WTC11 (cell line): ENCODE measurements around the gene AP5Z1. TPM values are rescaled to one million over a fixed set of nuclear protein-coding genes. Genes with fewer than 3 reads are reported as not detected.

Experiments
- ATAC-seq: fragments of 200-7000 bp; cut with Tn5 transposase; 2 replicates; pipeline ENCODE4 v1.10.0; 2021; ENCODE audit warnings: mild to moderate bottlenecking, moderate library complexity
- CTCF ChIA-PET: fragments of 300-600 bp; sonication (Branson Sonifier 250); formaldehyde crosslinking; loops from one replicate; lab custom pipeline; 2021; ENCODE audit warnings: antibody characterized with exemption; lab: Charles Lee
- POLR2A ChIA-PET: fragments of 350-600 bp; sonication (Branson Sonifier 250); formaldehyde crosslinking; loops from one replicate; lab custom pipeline; 2021; ENCODE audit warnings: antibody characterized with exemption; lab: Charles Lee
- DNase-seq: peaks from one replicate; pipeline ENCODE4 v3.0.0; 2021; ENCODE audit warnings: low spot score
- H3K27ac Mint-ChIP-seq: 2 replicates; pipeline ENCODE4 v1.8.0; 2021; ENCODE audit warnings: mixed read lengths
- H3K27me3 Mint-ChIP-seq: 2 replicates; pipeline ENCODE4 v1.8.0; 2021; ENCODE audit warnings: low read depth, mild to moderate bottlenecking, moderate library complexity, mixed read lengths
- H3K36me3 Mint-ChIP-seq: 2 replicates; pipeline ENCODE4 v1.8.0; 2021; ENCODE audit warnings: mixed read lengths
- H3K4me1 Mint-ChIP-seq: 2 replicates; pipeline ENCODE4 v1.8.0; 2022; ENCODE audit warnings: mixed read lengths
- H3K4me3 Mint-ChIP-seq: 2 replicates; pipeline ENCODE4 v1.8.0; 2021; ENCODE audit warnings: mild to moderate bottlenecking, moderate library complexity, mixed read lengths
- H3K9me3 Mint-ChIP-seq: 2 replicates; pipeline ENCODE4 v1.8.0; 2021; ENCODE audit warnings: mixed read lengths
- ATF1 ChIP-seq: sonication (generic); formaldehyde crosslinking; IDR thresholded peaks from 2 replicates; pipeline ENCODE4 v1.8.1; 2023; ENCODE audit warnings: mild to moderate bottlenecking, moderate library complexity, missing genetic modification reagents
- CREB1 ChIP-seq: sonication (generic); formaldehyde crosslinking; IDR thresholded peaks from 2 replicates; pipeline ENCODE4 v1.8.0; 2023; ENCODE audit warnings: mild to moderate bottlenecking, missing genetic modification reagents
- ETV6 ChIP-seq: sonication (generic); formaldehyde crosslinking; IDR thresholded peaks from 2 replicates; pipeline ENCODE4 v1.8.1; 2022; ENCODE audit warnings: mild to moderate bottlenecking, missing genetic modification reagents
- GRHL2 ChIP-seq: fragments of 250-450 bp; sonication (Bioruptor Pico); IDR thresholded peaks from 2 replicates; pipeline ENCODE4 v1.8.0; 2022; ENCODE audit warnings: mild to moderate bottlenecking, moderate library complexity; ENCODE audit not compliant: insufficient replicate concordance, severe bottlenecking
- NR3C1 ChIP-seq: sonication (generic); formaldehyde crosslinking; conservative IDR thresholded peaks from 2 replicates; pipeline ENCODE4 v1.8.1; 2023; ENCODE audit warnings: low read depth, mild to moderate bottlenecking, missing genetic modification reagents
- SP1 ChIP-seq: sonication (generic); formaldehyde crosslinking; conservative IDR thresholded peaks from 2 replicates; pipeline ENCODE4 v1.8.1; 2022; ENCODE audit warnings: missing genetic modification reagents
- ZNF317 ChIP-seq: sonication (generic); formaldehyde crosslinking; IDR thresholded peaks from 2 replicates; pipeline ENCODE4 v1.8.1; 2023; ENCODE audit warnings: low read depth, mild to moderate bottlenecking, moderate library complexity, missing genetic modification reagents, borderline replicate concordance
- ZNF396 ChIP-seq: fragments of 250-450 bp; sonication (Bioruptor Pico); IDR thresholded peaks from 2 replicates; pipeline ENCODE4 v1.8.0; 2021; ENCODE audit warnings: mild to moderate bottlenecking, moderate library complexity, borderline replicate concordance
- total RNA-seq: library from RNA; stranded (reverse); gene quantifications from 3 replicates; pipeline ENCODE4 v1.2.3, GENCODE V29; 2021
- TF ChIP-seq, protein P1 (sequence below): sonication (generic); formaldehyde crosslinking; IDR thresholded peaks from 2 replicates; pipeline ENCODE4 v1.8.1; 2023; ENCODE audit warnings: mild to moderate bottlenecking, missing genetic modification reagents, borderline replicate concordance
- TF ChIP-seq, protein P2 (sequence below): sonication (generic); formaldehyde crosslinking; conservative IDR thresholded peaks from 2 replicates; pipeline ENCODE4 v1.8.1; 2022; ENCODE audit warnings: mild to moderate bottlenecking, missing genetic modification reagents
- TF ChIP-seq, protein P3 (sequence below): sonication (generic); formaldehyde crosslinking; IDR thresholded peaks from 2 replicates; pipeline ENCODE4 v1.8.0; 2022; ENCODE audit warnings: missing genetic modification reagents
- TF ChIP-seq, protein P4 (sequence below): fragments of 250-450 bp; sonication (Bioruptor Pico); IDR thresholded peaks from 2 replicates; pipeline ENCODE4 v1.9.0; 2021; ENCODE audit warnings: moderate library complexity, mild to moderate bottlenecking, inconsistent platforms, borderline replicate concordance
- TF ChIP-seq, protein P5 (sequence below): sonication (generic); formaldehyde crosslinking; IDR thresholded peaks from 2 replicates; pipeline ENCODE4 v1.8.0; 2022; ENCODE audit warnings: mild to moderate bottlenecking, missing genetic modification reagents
- TF ChIP-seq, protein P6 (sequence below): sonication (generic); formaldehyde crosslinking; IDR thresholded peaks from 2 replicates; pipeline ENCODE4 v1.8.1; 2023; ENCODE audit warnings: mild to moderate bottlenecking, missing genetic modification reagents
- TF ChIP-seq, protein P7 (sequence below): fragments of 250-450 bp; sonication (Bioruptor Pico); IDR thresholded peaks from 2 replicates; pipeline ENCODE4 v1.8.0; 2021; ENCODE audit warnings: mild to moderate bottlenecking
- TF ChIP-seq, protein P8 (sequence below): sonication (generic); formaldehyde crosslinking; IDR thresholded peaks from 2 replicates; pipeline ENCODE4 v1.8.1; 2022; ENCODE audit warnings: missing genetic modification reagents, borderline replicate concordance

The AP5Z1 gene
- total RNA-seq, 1 experiment from 2014 or later, result 29.4 TPM

DNA sequence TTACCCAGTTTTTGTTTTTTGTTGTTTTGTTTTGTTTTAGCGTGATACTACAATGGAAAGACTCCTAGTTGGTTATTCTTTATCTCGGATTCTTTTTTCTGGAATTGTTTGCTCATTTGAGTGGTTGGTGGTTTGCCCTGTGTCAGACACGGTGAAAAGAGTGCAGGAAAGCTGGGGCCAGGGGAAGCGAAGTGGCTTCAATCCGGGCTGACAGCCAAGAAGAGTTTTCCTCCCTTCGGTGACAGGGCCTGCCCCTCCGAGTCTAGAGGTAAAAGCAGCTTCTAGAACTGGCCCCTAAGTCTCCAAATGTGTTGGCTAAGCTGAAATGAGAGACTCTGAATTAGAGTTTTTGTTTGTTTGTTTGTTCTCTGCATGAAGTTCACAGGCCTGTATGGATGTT is 5.7 kb upstream of the AP5Z1 start (continued):
- TF ChIP-seq, protein P1, sequence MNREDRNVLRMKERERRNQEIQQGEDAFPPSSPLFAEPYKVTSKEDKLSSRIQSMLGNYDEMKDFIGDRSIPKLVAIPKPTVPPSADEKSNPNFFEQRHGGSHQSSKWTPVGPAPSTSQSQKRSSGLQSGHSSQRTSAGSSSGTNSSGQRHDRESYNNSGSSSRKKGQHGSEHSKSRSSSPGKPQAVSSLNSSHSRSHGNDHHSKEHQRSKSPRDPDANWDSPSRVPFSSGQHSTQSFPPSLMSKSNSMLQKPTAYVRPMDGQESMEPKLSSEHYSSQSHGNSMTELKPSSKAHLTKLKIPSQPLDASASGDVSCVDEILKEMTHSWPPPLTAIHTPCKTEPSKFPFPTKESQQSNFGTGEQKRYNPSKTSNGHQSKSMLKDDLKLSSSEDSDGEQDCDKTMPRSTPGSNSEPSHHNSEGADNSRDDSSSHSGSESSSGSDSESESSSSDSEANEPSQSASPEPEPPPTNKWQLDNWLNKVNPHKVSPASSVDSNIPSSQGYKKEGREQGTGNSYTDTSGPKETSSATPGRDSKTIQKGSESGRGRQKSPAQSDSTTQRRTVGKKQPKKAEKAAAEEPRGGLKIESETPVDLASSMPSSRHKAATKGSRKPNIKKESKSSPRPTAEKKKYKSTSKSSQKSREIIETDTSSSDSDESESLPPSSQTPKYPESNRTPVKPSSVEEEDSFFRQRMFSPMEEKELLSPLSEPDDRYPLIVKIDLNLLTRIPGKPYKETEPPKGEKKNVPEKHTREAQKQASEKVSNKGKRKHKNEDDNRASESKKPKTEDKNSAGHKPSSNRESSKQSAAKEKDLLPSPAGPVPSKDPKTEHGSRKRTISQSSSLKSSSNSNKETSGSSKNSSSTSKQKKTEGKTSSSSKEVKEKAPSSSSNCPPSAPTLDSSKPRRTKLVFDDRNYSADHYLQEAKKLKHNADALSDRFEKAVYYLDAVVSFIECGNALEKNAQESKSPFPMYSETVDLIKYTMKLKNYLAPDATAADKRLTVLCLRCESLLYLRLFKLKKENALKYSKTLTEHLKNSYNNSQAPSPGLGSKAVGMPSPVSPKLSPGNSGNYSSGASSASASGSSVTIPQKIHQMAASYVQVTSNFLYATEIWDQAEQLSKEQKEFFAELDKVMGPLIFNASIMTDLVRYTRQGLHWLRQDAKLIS, result no peak
- TF ChIP-seq, protein P2, sequence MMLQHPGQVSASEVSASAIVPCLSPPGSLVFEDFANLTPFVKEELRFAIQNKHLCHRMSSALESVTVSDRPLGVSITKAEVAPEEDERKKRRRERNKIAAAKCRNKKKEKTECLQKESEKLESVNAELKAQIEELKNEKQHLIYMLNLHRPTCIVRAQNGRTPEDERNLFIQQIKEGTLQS, result no peak

DNA sequence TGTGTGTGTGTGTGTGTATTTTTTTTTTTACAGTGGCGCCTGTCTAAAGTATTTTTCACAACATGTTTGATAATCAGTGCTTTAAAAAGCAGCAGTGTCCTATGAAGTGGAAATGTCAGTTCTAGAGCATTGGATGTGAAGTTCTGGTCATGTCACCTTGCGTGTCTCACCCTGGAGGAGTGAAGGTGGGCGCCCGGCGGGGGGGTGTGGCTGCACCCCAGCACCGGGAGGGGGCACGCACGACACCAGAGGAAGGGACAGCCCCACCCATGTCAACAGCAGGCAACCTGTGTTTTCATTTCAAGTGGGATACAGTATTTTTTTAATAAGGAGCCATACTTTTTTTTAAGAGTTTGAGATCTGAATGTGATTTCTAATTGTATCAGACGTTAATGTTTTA is 4.5 kb upstream of the AP5Z1 start:
- Mint-ChIP-seq H3K4me1 (peaks cover 13% of the 10 kb centered on the region), H3K27ac (no peak overlapping the region), H3K36me3 (no peaks in the 10 kb centered on the region), H3K27me3 (no peaks in the 10 kb centered on the region; the same call in 1 of the 2 replicates), H3K4me3 (no peak overlapping the region), H3K9me3 (no peaks in the 10 kb centered on the region)
- no peak for ATAC-seq
- no peak for DNase-seq
- ChIA-PET CTCF (no interaction called here), POLR2A (no interaction called here)
- TF ChIP-seq, protein P3, sequence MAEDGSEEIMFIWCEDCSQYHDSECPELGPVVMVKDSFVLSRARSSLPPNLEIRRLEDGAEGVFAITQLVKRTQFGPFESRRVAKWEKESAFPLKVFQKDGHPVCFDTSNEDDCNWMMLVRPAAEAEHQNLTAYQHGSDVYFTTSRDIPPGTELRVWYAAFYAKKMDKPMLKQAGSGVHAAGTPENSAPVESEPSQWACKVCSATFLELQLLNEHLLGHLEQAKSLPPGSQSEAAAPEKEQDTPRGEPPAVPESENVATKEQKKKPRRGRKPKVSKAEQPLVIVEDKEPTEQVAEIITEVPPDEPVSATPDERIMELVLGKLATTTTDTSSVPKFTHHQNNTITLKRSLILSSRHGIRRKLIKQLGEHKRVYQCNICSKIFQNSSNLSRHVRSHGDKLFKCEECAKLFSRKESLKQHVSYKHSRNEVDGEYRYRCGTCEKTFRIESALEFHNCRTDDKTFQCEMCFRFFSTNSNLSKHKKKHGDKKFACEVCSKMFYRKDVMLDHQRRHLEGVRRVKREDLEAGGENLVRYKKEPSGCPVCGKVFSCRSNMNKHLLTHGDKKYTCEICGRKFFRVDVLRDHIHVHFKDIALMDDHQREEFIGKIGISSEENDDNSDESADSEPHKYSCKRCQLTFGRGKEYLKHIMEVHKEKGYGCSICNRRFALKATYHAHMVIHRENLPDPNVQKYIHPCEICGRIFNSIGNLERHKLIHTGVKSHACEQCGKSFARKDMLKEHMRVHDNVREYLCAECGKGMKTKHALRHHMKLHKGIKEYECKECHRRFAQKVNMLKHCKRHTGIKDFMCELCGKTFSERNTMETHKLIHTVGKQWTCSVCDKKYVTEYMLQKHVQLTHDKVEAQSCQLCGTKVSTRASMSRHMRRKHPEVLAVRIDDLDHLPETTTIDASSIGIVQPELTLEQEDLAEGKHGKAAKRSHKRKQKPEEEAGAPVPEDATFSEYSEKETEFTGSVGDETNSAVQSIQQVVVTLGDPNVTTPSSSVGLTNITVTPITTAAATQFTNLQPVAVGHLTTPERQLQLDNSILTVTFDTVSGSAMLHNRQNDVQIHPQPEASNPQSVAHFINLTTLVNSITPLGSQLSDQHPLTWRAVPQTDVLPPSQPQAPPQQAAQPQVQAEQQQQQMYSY (CRISPR knock-in tag), result no peak
- TF ChIP-seq, protein P4, sequence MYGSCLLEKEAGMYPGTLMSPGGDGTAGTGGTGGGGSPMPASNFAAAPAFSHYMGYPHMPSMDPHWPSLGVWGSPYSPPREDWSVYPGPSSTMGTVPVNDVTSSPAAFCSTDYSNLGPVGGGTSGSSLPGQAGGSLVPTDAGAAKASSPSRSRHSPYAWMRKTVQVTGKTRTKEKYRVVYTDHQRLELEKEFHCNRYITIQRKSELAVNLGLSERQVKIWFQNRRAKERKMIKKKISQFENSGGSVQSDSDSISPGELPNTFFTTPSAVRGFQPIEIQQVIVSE, result no peak
- TF ChIP-seq ATF1 (CRISPR knock-in tag) (no peak), NR3C1 (CRISPR knock-in tag) (no peak), ZNF317 (no peak), GRHL2 (CRISPR knock-in tag) (no peak), ETV6 (CRISPR knock-in tag) (no peak), SP1 (no peak), CREB1 (CRISPR knock-in tag) (no peak), ZNF396 (CRISPR knock-in tag) (no peak)
- TF ChIP-seq, protein P5, sequence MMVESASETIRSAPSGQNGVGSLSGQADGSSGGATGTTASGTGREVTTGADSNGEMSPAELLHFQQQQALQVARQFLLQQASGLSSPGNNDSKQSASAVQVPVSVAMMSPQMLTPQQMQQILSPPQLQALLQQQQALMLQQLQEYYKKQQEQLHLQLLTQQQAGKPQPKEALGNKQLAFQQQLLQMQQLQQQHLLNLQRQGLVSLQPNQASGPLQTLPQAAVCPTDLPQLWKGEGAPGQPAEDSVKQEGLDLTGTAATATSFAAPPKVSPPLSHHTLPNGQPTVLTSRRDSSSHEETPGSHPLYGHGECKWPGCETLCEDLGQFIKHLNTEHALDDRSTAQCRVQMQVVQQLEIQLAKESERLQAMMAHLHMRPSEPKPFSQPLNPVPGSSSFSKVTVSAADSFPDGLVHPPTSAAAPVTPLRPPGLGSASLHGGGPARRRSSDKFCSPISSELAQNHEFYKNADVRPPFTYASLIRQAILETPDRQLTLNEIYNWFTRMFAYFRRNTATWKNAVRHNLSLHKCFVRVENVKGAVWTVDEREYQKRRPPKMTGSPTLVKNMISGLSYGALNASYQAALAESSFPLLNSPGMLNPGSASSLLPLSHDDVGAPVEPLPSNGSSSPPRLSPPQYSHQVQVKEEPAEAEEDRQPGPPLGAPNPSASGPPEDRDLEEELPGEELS (CRISPR knock-in tag), result no peak
- TF ChIP-seq, protein P2, result no peak
- TF ChIP-seq, protein P6, sequence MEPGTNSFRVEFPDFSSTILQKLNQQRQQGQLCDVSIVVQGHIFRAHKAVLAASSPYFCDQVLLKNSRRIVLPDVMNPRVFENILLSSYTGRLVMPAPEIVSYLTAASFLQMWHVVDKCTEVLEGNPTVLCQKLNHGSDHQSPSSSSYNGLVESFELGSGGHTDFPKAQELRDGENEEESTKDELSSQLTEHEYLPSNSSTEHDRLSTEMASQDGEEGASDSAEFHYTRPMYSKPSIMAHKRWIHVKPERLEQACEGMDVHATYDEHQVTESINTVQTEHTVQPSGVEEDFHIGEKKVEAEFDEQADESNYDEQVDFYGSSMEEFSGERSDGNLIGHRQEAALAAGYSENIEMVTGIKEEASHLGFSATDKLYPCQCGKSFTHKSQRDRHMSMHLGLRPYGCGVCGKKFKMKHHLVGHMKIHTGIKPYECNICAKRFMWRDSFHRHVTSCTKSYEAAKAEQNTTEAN, result no peak
- TF ChIP-seq, protein P7, sequence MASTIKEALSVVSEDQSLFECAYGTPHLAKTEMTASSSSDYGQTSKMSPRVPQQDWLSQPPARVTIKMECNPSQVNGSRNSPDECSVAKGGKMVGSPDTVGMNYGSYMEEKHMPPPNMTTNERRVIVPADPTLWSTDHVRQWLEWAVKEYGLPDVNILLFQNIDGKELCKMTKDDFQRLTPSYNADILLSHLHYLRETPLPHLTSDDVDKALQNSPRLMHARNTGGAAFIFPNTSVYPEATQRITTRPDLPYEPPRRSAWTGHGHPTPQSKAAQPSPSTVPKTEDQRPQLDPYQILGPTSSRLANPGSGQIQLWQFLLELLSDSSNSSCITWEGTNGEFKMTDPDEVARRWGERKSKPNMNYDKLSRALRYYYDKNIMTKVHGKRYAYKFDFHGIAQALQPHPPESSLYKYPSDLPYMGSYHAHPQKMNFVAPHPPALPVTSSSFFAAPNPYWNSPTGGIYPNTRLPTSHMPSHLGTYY (CRISPR knock-in tag), result no peak
- TF ChIP-seq, protein P8, sequence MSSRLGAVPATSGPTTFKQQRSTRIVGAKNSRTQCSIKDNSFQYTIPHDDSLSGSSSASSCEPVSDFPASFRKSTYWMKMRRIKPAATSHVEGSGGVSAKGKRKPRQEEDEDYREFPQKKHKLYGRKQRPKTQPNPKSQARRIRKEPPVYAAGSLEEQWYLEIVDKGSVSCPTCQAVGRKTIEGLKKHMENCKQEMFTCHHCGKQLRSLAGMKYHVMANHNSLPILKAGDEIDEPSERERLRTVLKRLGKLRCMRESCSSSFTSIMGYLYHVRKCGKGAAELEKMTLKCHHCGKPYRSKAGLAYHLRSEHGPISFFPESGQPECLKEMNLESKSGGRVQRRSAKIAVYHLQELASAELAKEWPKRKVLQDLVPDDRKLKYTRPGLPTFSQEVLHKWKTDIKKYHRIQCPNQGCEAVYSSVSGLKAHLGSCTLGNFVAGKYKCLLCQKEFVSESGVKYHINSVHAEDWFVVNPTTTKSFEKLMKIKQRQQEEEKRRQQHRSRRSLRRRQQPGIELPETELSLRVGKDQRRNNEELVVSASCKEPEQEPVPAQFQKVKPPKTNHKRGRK (CRISPR knock-in tag), result no peak
